ENCODE measurements around the gene ACSM5.
"Not testable (repeated sequence)": the region's sequence is repeated elsewhere in the genome, so short reads cannot be mapped to it uniquely, and the experiment has no call there.

ACSM5 gene

DNA sequence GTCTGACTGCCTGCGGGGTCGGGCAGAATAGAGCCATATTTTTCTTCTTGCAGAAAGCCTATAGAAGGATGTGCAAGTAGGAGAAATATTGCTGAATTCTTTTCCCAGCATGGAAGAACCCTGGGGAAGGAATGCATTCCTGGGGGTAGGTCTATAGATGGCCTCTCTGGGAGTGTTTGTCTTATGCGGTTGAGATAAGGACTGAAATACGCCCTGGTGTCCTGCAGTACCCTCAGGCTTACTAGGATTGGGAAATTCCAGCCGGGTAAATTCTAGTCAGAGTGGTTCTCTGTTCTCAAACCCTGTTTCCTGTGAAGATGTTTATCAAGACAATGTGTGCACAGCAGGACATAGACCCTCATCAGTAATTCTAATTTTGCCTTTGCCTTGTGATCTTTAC lies 44.3 kb downstream of the ACSM5 start:
- not testable (repeated sequence) for DNase-seq (ENCODE audit: low read depth in 3 of 3)

DNA sequence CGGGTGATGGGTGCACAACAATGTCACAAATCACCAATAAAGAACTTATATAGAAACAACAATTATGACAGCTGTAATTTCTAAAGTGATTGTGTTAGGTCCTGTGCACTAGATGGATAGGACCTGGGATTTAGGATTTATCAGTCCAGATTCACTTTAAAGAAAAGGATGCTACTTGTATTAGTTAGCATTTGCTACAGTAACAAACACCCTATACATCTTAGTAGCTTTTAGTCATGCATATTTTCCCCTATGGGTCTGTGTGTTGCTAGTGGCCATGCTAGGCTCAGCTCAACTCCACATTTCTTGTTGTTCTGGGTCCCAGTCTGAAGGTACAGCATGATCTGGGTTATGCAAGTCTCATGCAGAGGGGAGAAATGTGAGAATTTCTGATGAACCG lies 49.9 kb downstream of the ACSM5 start:
- DNase-seq (ENCODE audit: low read depth in 3 of 3) = not testable (repeated sequence)

DNA sequence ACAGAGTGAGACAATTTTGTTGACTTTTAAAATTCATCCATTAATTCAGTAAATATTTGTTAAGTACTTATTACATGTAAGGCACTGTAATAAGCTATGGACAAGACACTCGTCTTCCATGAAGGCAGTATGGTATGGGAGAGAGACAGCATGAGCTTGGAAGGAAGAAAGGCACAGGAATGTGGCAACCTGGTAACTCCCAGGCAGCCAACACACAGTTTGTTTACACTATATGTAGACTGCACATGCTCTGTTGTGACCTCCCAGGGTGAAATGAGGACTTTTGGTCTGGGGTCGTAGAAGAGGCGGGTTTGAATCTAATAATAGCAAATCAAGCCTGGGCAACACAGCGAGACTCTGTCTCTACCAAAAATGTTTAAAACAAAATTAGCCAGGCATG lies 51.0 kb downstream of the ACSM5 start:
- not testable (repeated sequence) for DNase-seq (ENCODE audit: low read depth in 3 of 3)

DNA sequence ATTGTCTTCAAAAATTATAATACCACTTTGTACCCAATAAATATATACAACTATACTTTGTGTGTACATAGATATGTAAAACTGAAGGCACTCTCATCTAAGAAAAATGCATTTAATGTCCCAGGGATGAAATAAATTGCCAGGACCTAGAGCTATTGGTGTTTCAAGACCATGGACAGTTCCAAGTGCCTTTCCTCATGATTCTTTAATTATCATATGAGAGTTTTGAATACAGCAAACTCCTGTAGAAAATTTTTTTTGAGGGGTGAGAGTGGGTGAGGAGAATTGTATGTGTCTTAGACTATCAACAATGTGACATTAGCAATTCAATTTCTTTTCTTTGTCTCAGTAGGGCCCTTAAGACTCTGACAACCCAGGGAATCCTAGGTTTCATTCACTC lies 59.6 kb downstream of the ACSM5 start:
- DNase-seq (ENCODE audit: low read depth in 3 of 3) = not testable (repeated sequence)

DNA sequence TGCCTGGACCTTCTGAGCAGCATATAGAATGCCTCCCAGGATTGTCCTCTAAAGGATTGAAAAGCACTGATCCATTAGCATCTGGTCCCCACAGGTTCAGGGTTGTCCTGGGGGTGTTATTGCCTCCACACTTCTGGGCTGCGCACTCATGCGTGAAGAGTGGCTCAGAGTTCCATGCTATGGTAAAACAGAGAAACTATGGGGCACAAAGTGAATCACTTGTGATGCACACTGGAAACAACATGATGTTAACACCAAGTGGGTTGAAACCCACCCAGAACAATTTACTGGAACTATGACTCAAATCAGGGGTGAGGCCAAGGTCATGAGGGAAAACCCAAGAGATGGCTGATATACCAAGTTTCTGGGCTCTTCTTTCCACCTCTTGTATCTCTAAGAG lies 60.6 kb downstream of the ACSM5 start:
- not testable (repeated sequence) for DNase-seq (ENCODE audit: low read depth in 3 of 3)

DNA sequence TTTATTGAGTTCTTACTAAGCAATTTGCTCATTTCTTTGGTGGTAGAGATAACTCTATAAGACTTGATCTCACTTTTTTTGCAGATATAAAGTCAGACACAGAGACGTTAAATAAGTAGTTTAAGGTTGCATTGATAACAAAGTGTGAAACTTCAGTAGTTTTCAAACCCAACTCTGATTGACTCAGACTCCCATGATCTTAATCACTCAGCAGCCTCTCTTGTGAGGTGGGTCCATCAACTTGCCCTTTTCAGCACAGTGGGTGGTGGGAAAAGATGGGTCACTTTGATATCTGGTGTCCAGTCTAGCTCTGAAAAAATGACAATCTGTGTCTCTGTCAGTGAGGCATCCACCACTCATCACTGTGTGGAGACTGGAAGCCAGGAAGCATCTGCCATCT lies 61.4 kb downstream of the ACSM5 start:
- not testable (repeated sequence) for DNase-seq (ENCODE audit: low read depth in 3 of 3)

DNA sequence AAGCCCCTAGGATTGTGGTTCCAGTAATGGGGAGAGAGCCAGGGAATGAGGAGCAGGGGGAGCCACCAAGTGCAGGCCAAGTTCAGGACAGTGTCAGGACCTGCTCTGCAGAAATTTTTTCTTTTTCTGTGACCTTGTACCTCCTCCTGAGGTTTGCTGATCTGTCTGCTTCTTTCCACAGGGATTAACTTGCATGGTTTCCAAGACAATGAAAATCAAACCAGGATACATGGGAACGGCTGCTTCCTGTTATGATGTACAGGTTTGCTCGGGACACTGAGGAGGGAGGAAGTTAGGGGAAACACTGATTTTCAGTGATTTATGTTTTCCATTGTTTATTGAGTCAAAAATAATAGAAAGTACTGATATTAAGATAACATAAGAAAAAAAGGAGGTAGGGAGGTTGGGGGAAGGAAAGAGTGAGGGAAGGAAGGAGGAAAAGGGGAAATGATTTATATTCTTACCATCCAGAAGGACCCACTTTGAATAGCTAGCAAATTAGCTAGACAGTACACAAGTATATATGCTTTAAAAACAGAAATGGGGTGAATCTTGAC lies 67.9 kb downstream of the ACSM5 start:
- not testable (repeated sequence) for DNase-seq (ENCODE audit: low read depth in 3 of 3)

DNA sequence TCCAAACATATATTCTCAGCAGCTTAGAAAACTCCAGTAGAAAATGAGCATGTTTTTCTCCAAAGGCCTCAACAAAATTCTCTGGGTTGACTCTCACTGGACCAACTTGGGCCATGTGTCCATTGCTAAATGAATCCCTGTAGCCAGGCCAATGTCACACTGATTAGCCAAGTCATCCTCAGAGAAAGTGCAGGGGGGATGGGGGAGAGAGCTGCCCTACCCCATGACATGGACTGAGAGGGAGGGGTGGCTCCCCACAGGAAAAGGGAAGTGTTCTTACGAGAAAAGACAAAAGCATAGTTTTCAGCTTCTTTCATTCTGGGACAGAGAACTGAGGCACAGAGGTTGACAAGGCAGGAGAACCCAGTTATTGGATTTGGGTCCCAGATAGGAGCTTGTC lies 74.7 kb downstream of the ACSM5 start:
- not testable (repeated sequence) for DNase-seq (ENCODE audit: low read depth in 3 of 3)

DNA sequence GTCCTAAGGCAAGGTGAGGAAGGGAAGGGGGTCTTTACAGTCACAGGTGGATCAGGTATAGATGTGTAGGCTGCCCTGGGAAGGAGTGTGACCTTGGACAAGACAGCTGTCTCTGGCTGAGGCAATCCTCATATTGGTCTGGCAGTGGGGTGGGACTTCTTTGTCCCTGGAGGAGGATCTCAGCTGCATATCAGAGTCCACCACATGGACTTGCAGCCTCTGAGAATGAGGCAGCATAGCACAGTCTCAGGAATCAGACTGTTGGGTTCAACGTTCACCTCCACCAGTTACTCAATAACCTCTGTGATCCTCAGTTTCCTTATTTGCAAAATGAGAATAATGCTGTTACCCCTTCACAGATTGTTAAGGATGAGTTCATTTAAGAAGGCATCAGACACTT lies 75.4 kb downstream of the ACSM5 start:
- DNase-seq (ENCODE audit: low read depth in 3 of 3) = no peak

DNA sequence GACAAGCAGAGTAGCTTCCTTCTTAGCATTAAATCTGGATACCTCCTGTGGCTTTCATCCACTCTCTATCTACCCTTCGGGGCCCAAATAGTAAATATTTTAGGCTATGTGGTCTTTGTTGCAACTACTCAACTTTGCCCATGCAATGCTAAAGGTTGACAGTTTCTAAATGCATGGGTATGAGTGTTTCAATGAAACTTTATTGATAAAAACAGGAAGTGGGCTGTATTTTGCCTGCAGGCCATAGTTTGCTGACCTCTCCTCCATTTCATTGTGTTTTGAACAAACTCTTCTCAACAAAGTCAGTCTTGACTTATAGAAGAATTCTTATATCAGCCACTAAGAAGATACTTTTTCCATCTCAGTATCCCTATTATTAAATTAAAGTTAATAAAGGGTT lies 76.1 kb downstream of the ACSM5 start:
- DNase-seq (ENCODE audit: low read depth in 3 of 3) = no peak

Measured in stimulated activated CD4-positive, alpha-beta T cell treated with anti-CD3 and anti-CD28 coated beads, TNF-alpha, amount 100 ng/mL, for 4 hours (primary cell).